ENCODE results near the gene TOP2A.
"Not testable (repeated sequence)": the region's sequence is repeated elsewhere in the genome, so short reads cannot be mapped to it uniquely, and the experiment has no call there.

Gene TOP2A

GRCh38 chr17:40375786-40376185 lies 41.9 kb downstream of the TOP2A start:
- not testable (repeated sequence) for DNase-seq

GRCh38 chr17:40374821-40375498 lies 42.7 kb downstream of the TOP2A start:
- DNase-seq, result no peak

- DNase-seq, result peak; percentile 26
These were observed 43.7 kb downstream of the TOP2A start for GRCh38 chr17:40373999-40374398.

GRCh38 chr17:40373324-40373723 lies 44.4 kb downstream of the TOP2A start:
- DNase-seq, result no peak

GRCh38 chr17:40372644-40373043 lies 45.1 kb downstream of the TOP2A start:
- not testable (repeated sequence) for DNase-seq

GRCh38 chr17:40372031-40372430 lies 45.7 kb downstream of the TOP2A start:
- no peak for DNase-seq

GRCh38 chr17:40371261-40371929 lies 46.3 kb downstream of the TOP2A start:
- DNase-seq, result peak; percentile 51

- DNase-seq, result no peak
These were observed 47.8 kb downstream of the TOP2A start for GRCh38 chr17:40369923-40370322.

- not testable (repeated sequence) for DNase-seq
These were observed 50.0 kb downstream of the TOP2A start for GRCh38 chr17:40367728-40368127.

GRCh38 chr17:40366861-40367518 lies 50.7 kb downstream of the TOP2A start:
- no peak for DNase-seq

- DNase-seq, result no peak
These were observed 51.4 kb downstream of the TOP2A start for GRCh38 chr17:40366076-40366860.

GRCh38 chr17:40364906-40365305 lies 52.8 kb downstream of the TOP2A start:
- no peak for DNase-seq

- no peak for DNase-seq
These were observed 53.4 kb downstream of the TOP2A start, which contains the start of gene GJD3 for GRCh38 chr17:40364121-40364861. GJD3 (minus strand) TSS chr17:40364737; CDS start chr17:40363815, 922 bp downstream.

- no peak for DNase-seq
These were observed 54.4 kb downstream of the TOP2A start for GRCh38 chr17:40363111-40363827.

GRCh38 chr17:40362696-40363110 lies 55.0 kb downstream of the TOP2A start:
- DNase-seq, result peak; percentile 90

- DNase-seq, result no peak
These were observed 55.6 kb downstream of the TOP2A start for GRCh38 chr17:40361925-40362695.

- DNase-seq, result no peak
These were observed 56.4 kb downstream of the TOP2A start for GRCh38 chr17:40361063-40361924.

- DNase-seq, result no peak
These were observed 57.6 kb downstream of the TOP2A start for GRCh38 chr17:40360091-40360490.

GRCh38 chr17:40358323-40359038 lies 59.2 kb downstream of the TOP2A start:
- peak; percentile 97 for DNase-seq

Data from stimulated activated CD8-positive, alpha-beta memory T cell treated with anti-CD3 and anti-CD28 coated beads, Interleukin-4, amount 100 ng/mL, for 48 hours (primary cell).